SK-N-DZ (cell line): Measurements from ENCODE around the gene VPS4A.

Source experiments
- DNase-seq: peaks from one replicate; pipeline ENCODE4 v3.0.0-alpha.2; 2015; ENCODE audit warnings: low spot score

VPS4A gene

GRCh38 chr16:69363281-69363717, 52.1 kb downstream of the VPS4A start:
- no peak for DNase-seq

GRCh38 chr16:69364088-69364487, 52.9 kb downstream of the VPS4A start:
- DNase-seq: no peak

GRCh38 chr16:69365901-69366300, 54.8 kb downstream of the VPS4A start:
- DNase-seq: no peak

GRCh38 chr16:69366431-69366830, 55.3 kb downstream of the VPS4A start:
- DNase-seq: no peak

GRCh38 chr16:69367980-69368379, 56.8 kb downstream of the VPS4A start:
- DNase-seq: no peak

GRCh38 chr16:69368866-69369265, 57.7 kb downstream of the VPS4A start:
- DNase-seq: no peak

GRCh38 chr16:69371564-69371963, 60.4 kb downstream of the VPS4A start:
- no peak for DNase-seq

- DNase-seq: no peak
These were observed 61.9 kb downstream of the VPS4A start for GRCh38 chr16:69373019-69373418.
